DMS53 (cell line): ENCODE results near the gene SMPD3.

Source experiments
- DNase-seq: peaks from one replicate; lab custom pipeline; 2025; lab: John Stamatoyannopoulos, UW

Gene SMPD3

GRCh38 chr16:68403177-68403576, 45.1 kb downstream of the SMPD3 start:
- no peak for DNase-seq

GRCh38 chr16:68402748-68403040, 45.6 kb downstream of the SMPD3 start:
- no peak for DNase-seq

- no peak for DNase-seq
These were observed 46.2 kb downstream of the SMPD3 start for GRCh38 chr16:68401871-68402747.

- no peak for DNase-seq
These were observed 47.3 kb downstream of the SMPD3 start for GRCh38 chr16:68400924-68401460.

GRCh38 chr16:68400083-68400923, 48.0 kb downstream of the SMPD3 start:
- DNase-seq: no peak

GRCh38 chr16:68399456-68399855, 48.9 kb downstream of the SMPD3 start:
- DNase-seq: no peak

GRCh38 chr16:68397710-68398201, 50.6 kb downstream of the SMPD3 start:
- DNase-seq: no peak

- peak; percentile 64 for DNase-seq
These were observed 51.8 kb downstream of the SMPD3 start for GRCh38 chr16:68396481-68396880.

GRCh38 chr16:68395815-68396214, 52.5 kb downstream of the SMPD3 start:
- DNase-seq: no peak

GRCh38 chr16:68395167-68395786, 53.0 kb downstream of the SMPD3 start:
- DNase-seq: no peak

GRCh38 chr16:68393333-68393732, 55.0 kb downstream of the SMPD3 start:
- DNase-seq: no peak

- no peak for DNase-seq
These were observed 58.4 kb downstream of the SMPD3 start for GRCh38 chr16:68389750-68390371.

- DNase-seq: no peak
These were observed 59.3 kb downstream of the SMPD3 start for GRCh38 chr16:68389006-68389405.

- DNase-seq: no peak
These were observed 60.2 kb downstream of the SMPD3 start for GRCh38 chr16:68388124-68388523.

GRCh38 chr16:68387301-68387700, 61.0 kb downstream of the SMPD3 start:
- no peak for DNase-seq

GRCh38 chr16:68386628-68387027, 61.7 kb downstream of the SMPD3 start:
- no peak for DNase-seq

- DNase-seq: no peak
These were observed 62.9 kb downstream of the SMPD3 start for GRCh38 chr16:68385371-68385770.

- DNase-seq: no peak
These were observed 63.8 kb downstream of the SMPD3 start for GRCh38 chr16:68384288-68385161.

GRCh38 chr16:68383858-68384257, 64.5 kb downstream of the SMPD3 start:
- no peak for DNase-seq

- peak; percentile 30 for DNase-seq
These were observed 66.0 kb downstream of the SMPD3 start for GRCh38 chr16:68382296-68382718.

GRCh38 chr16:68381363-68381724, 67.0 kb downstream of the SMPD3 start:
- DNase-seq: no peak
